K562 (cell line): ENCODE data around the gene ZNF620. TPM values are rescaled to one million over a fixed set of nuclear protein-coding genes. Genes with fewer than 3 reads are reported as not detected.

Source experiments
- CREM ChIP-seq: IDR thresholded peaks from 2 replicates; pipeline ENCODE4 v1.6.1; 2014; ENCODE audit warnings: antibody characterized with exemption, low read depth
- ESRRB ChIP-seq: fragments of 250-450 bp; sonication (Bioruptor Pico); IDR thresholded peaks from 2 replicates; pipeline ENCODE4 v1.5.0; 2020; ENCODE audit warnings: mild to moderate bottlenecking, moderate library complexity, borderline replicate concordance
- GABPA ChIP-seq: fragments of 200-800 bp; sonication (Bioruptor generic); conservative IDR thresholded peaks from 2 replicates; pipeline ENCODE4 v1.6.1; 2016; ENCODE audit warnings: low read depth, missing genetic modification characterization, missing compliant biosample characterization
- KDM5B ChIP-seq: fragments of 200-600 bp; sonication (generic); IDR thresholded peaks from 2 replicates; pipeline ENCODE4 v1.6.1; 2012; ENCODE audit warnings: low read depth, mild to moderate bottlenecking, moderate library complexity, low read length, control low read depth, inconsistent platforms; ENCODE audit not compliant: insufficient replicate concordance
- SAP30 ChIP-seq: fragments of 200-600 bp; sonication (generic); IDR thresholded peaks from 2 replicates; pipeline ENCODE4 v1.6.1; 2012; ENCODE audit warnings: borderline replicate concordance, low read depth, mild to moderate bottlenecking, moderate library complexity, low read length, control low read depth, inconsistent platforms; ENCODE audit not compliant: insufficient read depth, poor library complexity, severe bottlenecking
- SOX6 ChIP-seq: fragments of 450-650 bp; IDR thresholded peaks from 2 replicates; pipeline ENCODE4 v1.6.1; 2014; ENCODE audit warnings: mild to moderate bottlenecking
- SREBF1 ChIP-seq: fragments of 150-350 bp; IDR thresholded peaks from 2 replicates; pipeline ENCODE4 v1.6.1; 2014; ENCODE audit warnings: antibody characterized with exemption, low read depth, low read length, borderline replicate concordance
- SRSF1 ChIP-seq: fragments of 200-400 bp; formaldehyde crosslinking; IDR thresholded peaks from 2 replicates; pipeline ENCODE4 v1.6.1; 2017; ENCODE audit warnings: mild to moderate bottlenecking, low read depth, low read length, moderate library complexity
- SUPT5H ChIP-seq: fragments of 450-650 bp; IDR thresholded peaks from 2 replicates; pipeline ENCODE4 v1.6.1; 2016
- ZNF175 ChIP-seq: fragments of 200-800 bp; sonication (Bioruptor generic); IDR thresholded peaks from 2 replicates; pipeline ENCODE4 v1.6.1; 2016; ENCODE audit warnings: low read depth, mild to moderate bottlenecking, missing genetic modification characterization, missing compliant biosample characterization
- ZNF431 ChIP-seq: sonication (generic); formaldehyde crosslinking; IDR thresholded peaks from 2 replicates; pipeline ENCODE4 v1.8.0; 2022; ENCODE audit warnings: mild to moderate bottlenecking, missing genetic modification reagents
- ZNF77 ChIP-seq: fragments of 250-450 bp; sonication (Bioruptor Pico); IDR thresholded peaks from 2 replicates; pipeline ENCODE4 v1.5.0; 2020
- polyA plus RNA-seq, 8 experiments: library from polyadenylated mRNA; depleted of rRNA in 4 of 8; stranded (reverse) in 5 of 8; unstranded in 3 of 8; fragments of >200 nt; fragmentation: Nextera tagmentation in 2 of 8; fragmentation: Illumina TruSeq in 1 of 8; extraction: Ambion mirVana in 2 of 8; extraction: Trizol in 1 of 8; gene quantifications; 2 replicates each; pipeline versions ENCODE4 v1.2.1 to v1.2.3, GENCODE V29; 2011 to 2014; ENCODE audit warnings: inconsistent platforms in 1 of 8, missing spikeins in 1 of 8
- total RNA-seq, 7 experiments: library from RNA; depleted of rRNA in 6 of 7; stranded (reverse); fragments of >200 nt in 6 of 7; fragmentation: Illumina TruSeq in 2 of 7; extraction: Trizol in 2 of 7; gene quantifications; 2 replicates each; pipeline versions ENCODE4 v1.2.1 to v1.2.3, GENCODE V29; 2011 to 2021; ENCODE audit warnings: low replicate concordance in 1 of 7
- TF ChIP-seq, protein P1 (sequence below), 2 experiments: fragments of 450-650 bp; formaldehyde crosslinking in 1 of 2; IDR thresholded peaks; 2 replicates each; pipeline versions ENCODE4 v1.4.0 to v1.6.1; 2014 to 2020; ENCODE audit warnings: mild to moderate bottlenecking in 2 of 2, borderline replicate concordance in 1 of 2, low read depth in 1 of 2
- TF ChIP-seq, protein P2 (sequence below): fragments of 450-650 bp; IDR thresholded peaks from 2 replicates; pipeline ENCODE4 v1.6.1; 2016; ENCODE audit warnings: mild to moderate bottlenecking

The ZNF620 gene
- total and polyA plus RNA-seq, 9 of the 15 experiments (the other 6 are each of a cell fraction or from before 2014, with no cell fraction given) = 1.2 to 5.5 (median 3.3) TPM

DNA sequence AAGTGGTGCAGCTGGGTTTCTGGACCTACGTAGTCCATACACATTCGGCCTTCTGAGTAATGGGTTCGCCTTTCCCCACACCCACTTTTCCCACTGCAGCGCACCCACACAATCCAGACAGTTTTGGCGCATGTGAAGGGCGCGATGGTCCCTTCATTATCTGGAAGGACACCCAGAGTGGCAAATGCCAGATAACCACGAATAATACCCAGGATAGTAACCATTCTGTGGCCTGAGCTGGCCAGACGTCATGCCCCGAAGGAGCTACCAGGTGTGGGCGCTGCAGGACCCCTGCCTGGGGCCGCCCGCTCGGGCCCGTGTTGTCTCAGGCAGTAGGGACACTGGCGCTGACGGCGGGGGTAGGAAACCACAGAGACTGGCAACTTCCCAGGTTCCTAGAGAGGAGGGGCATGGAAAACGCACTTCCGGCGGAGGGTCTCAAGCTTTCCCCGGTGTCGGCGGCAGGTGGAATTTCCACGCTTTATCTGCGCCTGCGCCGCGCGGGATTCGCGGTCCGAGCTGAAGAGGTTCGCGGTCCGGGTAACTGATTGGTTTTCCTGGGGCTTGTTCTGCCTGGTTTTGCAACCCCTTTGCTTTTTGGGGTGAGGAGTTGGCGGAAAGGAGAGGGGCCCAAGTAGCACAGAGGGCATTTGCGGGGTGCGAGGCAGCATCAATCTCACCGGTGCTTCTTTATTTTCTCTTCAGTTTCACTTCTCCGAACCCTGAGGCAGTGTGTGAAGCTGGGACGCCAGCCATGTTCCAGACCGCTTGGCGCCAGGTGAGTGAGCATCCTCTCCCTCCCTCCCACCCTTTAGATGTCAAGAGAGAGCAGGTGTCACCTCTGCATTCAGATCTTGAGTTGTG, at the start of gene ZNF620 (continued):
- peak; percentile 25 for TF ChIP-seq SAP30
- peak; percentile 86 for TF ChIP-seq CREM
- no peak for TF ChIP-seq SRSF1
- TF ChIP-seq ZNF77 (CRISPR knock-in tag) = no peak
- peak; percentile 48 for TF ChIP-seq KDM5B
- no peak for TF ChIP-seq ZNF175 (CRISPR knock-in tag)
- TF ChIP-seq, protein P1, sequence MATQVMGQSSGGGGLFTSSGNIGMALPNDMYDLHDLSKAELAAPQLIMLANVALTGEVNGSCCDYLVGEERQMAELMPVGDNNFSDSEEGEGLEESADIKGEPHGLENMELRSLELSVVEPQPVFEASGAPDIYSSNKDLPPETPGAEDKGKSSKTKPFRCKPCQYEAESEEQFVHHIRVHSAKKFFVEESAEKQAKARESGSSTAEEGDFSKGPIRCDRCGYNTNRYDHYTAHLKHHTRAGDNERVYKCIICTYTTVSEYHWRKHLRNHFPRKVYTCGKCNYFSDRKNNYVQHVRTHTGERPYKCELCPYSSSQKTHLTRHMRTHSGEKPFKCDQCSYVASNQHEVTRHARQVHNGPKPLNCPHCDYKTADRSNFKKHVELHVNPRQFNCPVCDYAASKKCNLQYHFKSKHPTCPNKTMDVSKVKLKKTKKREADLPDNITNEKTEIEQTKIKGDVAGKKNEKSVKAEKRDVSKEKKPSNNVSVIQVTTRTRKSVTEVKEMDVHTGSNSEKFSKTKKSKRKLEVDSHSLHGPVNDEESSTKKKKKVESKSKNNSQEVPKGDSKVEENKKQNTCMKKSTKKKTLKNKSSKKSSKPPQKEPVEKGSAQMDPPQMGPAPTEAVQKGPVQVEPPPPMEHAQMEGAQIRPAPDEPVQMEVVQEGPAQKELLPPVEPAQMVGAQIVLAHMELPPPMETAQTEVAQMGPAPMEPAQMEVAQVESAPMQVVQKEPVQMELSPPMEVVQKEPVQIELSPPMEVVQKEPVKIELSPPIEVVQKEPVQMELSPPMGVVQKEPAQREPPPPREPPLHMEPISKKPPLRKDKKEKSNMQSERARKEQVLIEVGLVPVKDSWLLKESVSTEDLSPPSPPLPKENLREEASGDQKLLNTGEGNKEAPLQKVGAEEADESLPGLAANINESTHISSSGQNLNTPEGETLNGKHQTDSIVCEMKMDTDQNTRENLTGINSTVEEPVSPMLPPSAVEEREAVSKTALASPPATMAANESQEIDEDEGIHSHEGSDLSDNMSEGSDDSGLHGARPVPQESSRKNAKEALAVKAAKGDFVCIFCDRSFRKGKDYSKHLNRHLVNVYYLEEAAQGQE (IDR thresholded peaks at IDR 0.05; ENCODE audit: borderline replicate concordance) = 0 out of 2 replicates have a peak, but pooled peaks have one; percentile 16
- TF ChIP-seq, protein P1 (CRISPR knock-in tag; IDR thresholded peaks at IDR 0.05; ENCODE audit: low read depth) = no peak; the same call in 1 of the 2 replicates
- 0 out of 2 replicates have a peak, but pooled peaks have one; percentile 28 for TF ChIP-seq SOX6
- TF ChIP-seq ESRRB = no peak
- peak; percentile 59; the same call in 1 of the 2 replicates for TF ChIP-seq ZNF431 (CRISPR knock-in tag)
- TF ChIP-seq GABPA (tag) = peak; percentile 91
- no peak for TF ChIP-seq SREBF1
- TF ChIP-seq, protein P2, sequence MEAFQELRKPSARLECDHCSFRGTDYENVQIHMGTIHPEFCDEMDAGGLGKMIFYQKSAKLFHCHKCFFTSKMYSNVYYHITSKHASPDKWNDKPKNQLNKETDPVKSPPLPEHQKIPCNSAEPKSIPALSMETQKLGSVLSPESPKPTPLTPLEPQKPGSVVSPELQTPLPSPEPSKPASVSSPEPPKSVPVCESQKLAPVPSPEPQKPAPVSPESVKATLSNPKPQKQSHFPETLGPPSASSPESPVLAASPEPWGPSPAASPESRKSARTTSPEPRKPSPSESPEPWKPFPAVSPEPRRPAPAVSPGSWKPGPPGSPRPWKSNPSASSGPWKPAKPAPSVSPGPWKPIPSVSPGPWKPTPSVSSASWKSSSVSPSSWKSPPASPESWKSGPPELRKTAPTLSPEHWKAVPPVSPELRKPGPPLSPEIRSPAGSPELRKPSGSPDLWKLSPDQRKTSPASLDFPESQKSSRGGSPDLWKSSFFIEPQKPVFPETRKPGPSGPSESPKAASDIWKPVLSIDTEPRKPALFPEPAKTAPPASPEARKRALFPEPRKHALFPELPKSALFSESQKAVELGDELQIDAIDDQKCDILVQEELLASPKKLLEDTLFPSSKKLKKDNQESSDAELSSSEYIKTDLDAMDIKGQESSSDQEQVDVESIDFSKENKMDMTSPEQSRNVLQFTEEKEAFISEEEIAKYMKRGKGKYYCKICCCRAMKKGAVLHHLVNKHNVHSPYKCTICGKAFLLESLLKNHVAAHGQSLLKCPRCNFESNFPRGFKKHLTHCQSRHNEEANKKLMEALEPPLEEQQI = 0 out of 2 replicates have a peak, but pooled peaks have one; percentile 44
- TF ChIP-seq SUPT5H = peak; percentile 62; the same call in 1 of the 2 replicates
